ENCODE results near the gene ITCH.

DNA sequence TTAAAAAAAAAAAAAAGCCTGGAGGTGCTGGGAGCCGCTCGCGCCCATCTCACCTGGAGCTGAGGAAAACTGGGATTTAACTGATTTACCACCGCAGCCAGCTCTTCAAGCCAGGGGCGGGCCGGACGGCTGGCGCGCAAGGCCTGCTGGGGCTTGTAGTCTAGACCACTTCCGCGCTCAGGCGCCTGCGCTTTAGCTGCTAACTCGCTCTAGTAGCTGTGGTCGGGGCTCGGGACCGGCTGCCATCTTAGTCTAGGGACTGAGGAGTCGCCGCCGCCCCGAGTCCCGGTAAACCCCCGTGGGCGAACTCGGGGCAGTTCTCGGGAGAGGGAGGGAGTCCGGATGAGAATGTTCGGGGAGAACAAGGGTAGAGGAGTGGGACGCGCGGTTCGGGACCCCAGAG is at the start of gene ITCH:
- TF ChIP-seq EZH2phosphoT487 (IDR thresholded peaks at IDR 0.05; ENCODE audit: borderline replicate concordance, low read depth, low read length) (no peak), CTCF (conservative IDR thresholded peaks at IDR 0.05; ENCODE audit: low read length) (no peak)
